HCT116 (cell line): ENCODE measurements around the gene CFAP126. TPM values are rescaled to one million over a fixed set of nuclear protein-coding genes. Genes with fewer than 3 reads are reported as not detected.

Experiments
- ATAC-seq: fragments of 200-7000 bp; cut with Tn5 transposase; 2 replicates; pipeline ENCODE4 v1.9.1; 2020; ENCODE audit warnings: mild to moderate bottlenecking, moderate library complexity
- BruUV-seq: library from RNA; stranded (reverse); fragments of 400-500 nt; replicated peaks from 2 replicates; lab custom pipeline; 2021; lab: Mats Ljungman, UMichigan
- CTCF ChIA-PET: fragments of 300-600 bp; sonication (Branson Sonifier 250); formaldehyde crosslinking; loops from one replicate; lab custom pipeline; 2021; ENCODE audit warnings: antibody characterized with exemption; lab: Charles Lee
- POLR2A ChIA-PET: fragments of 300-600, 350-600 bp; sonication (Branson Sonifier 250); formaldehyde crosslinking; loops from one replicate; lab custom pipeline; 2021; ENCODE audit warnings: antibody characterized with exemption; lab: Charles Lee
- RAD21 ChIA-PET, 2 experiments: fragments of 300-600 bp; sonication (Branson Sonifier 250); formaldehyde crosslinking; loops; one replicate each; lab custom pipeline; 2023; ENCODE audit warnings: low total read pairs in 2 of 2; ENCODE audit not compliant: uncharacterized antibody in 2 of 2, unreplicated experiment in 2 of 2, low non-redundant PET in 1 of 2; lab: Charles Lee
- DNase-seq: peaks from one replicate; pipeline ENCODE4 v3.0.0-alpha.2; 2010; ENCODE audit warnings: low read depth, low spot score
- H2AFZ ChIP-seq: fragments of 200-600 bp; shearing (Covaris generic), sonication (generic); 2 replicates; pipeline ENCODE4 v1.6.1; 2017; ENCODE audit warnings: low read depth, mixed run types, mixed read lengths, antibody characterized with exemption, low read length; ENCODE audit not compliant: poor library complexity, severe bottlenecking
- H3K27ac ChIP-seq: 2 replicates; pipeline ENCODE4 v1.5.1; 2012; ENCODE audit warnings: low read depth, low read length
- H3K27me3 ChIP-seq: fragments of 200-600 bp; sonication (generic); 2 replicates; pipeline ENCODE4 v1.6.1; 2016; ENCODE audit warnings: mixed run types, low read length, mixed read lengths; ENCODE audit not compliant: insufficient read depth
- H3K36me3 ChIP-seq, 2 experiments: fragments of 200-500 bp in 1 of 2; fragments of 200-600 bp in 1 of 2; sonication (Bioruptor generic) in 1 of 2; sonication (generic) in 1 of 2; 2 replicates each; pipeline versions ENCODE4 v1.5.1 to v1.6.1; 2014 to 2016; ENCODE audit warnings: low read length in 2 of 2, inconsistent platforms in 1 of 2, mixed read lengths in 1 of 2, mixed run types in 1 of 2; ENCODE audit not compliant: insufficient read depth in 2 of 2, control insufficient read depth in 1 of 2
- H3K4me1 ChIP-seq, 2 experiments: fragments of 200-600 bp in 1 of 2; sonication (generic) in 1 of 2; 2 replicates each; pipeline versions ENCODE4 v1.5.1 to v1.6.1; 2012 to 2017; ENCODE audit warnings: low read length in 2 of 2, inconsistent platforms in 1 of 2, mild to moderate bottlenecking in 1 of 2, mixed read lengths in 1 of 2, mixed run types in 1 of 2, moderate library complexity in 1 of 2; ENCODE audit not compliant: insufficient read depth in 2 of 2, control insufficient read depth in 1 of 2
- H3K4me2 ChIP-seq: fragments of 200-600 bp; sonication (generic); 2 replicates; pipeline ENCODE4 v1.6.1; 2017; ENCODE audit warnings: mixed run types, low read length, mixed read lengths
- H3K4me3 ChIP-seq, 2 experiments: fragments of 200-600 bp in 1 of 2; sonication (generic) in 1 of 2; replicated peaks in 1 of 2; 2 replicates each; pipeline ENCODE4 v1.5.1; 2011 to 2016; ENCODE audit warnings: low read length in 2 of 2, control low read depth in 1 of 2, low read depth in 1 of 2, mild to moderate bottlenecking in 1 of 2, mixed read lengths in 1 of 2, mixed run types in 1 of 2
- H3K79me2 ChIP-seq: fragments of 200-600 bp; sonication (generic); 2 replicates; pipeline ENCODE4 v1.6.1; 2017; ENCODE audit warnings: mild to moderate bottlenecking, mixed run types, low read length, moderate library complexity, mixed read lengths; ENCODE audit not compliant: insufficient read depth
- H3K9ac ChIP-seq: fragments of 200-600 bp; sonication (generic); 2 replicates; pipeline ENCODE4 v1.6.1; 2016; ENCODE audit warnings: low read length, mixed read lengths
- H3K9me2 ChIP-seq: fragments of 200-600 bp; sonication (generic), shearing (Covaris generic); 2 replicates; pipeline ENCODE4 v1.6.1; 2017; ENCODE audit warnings: mixed run types, mild to moderate bottlenecking, moderate library complexity; ENCODE audit not compliant: insufficient read depth
- H3K9me3 ChIP-seq, 2 experiments: fragments of 200-500 bp in 1 of 2; fragments of 200-600 bp in 1 of 2; sonication (Bioruptor generic) in 1 of 2; sonication (generic) in 1 of 2; 2 replicates each; pipeline ENCODE4 v1.6.1; 2014 to 2017; ENCODE audit warnings: low read length in 2 of 2, mixed read lengths in 2 of 2, inconsistent platforms in 1 of 2, low read depth in 1 of 2, mild to moderate bottlenecking in 1 of 2, mixed run types in 1 of 2, moderate library complexity in 1 of 2; ENCODE audit not compliant: control insufficient read depth in 1 of 2, insufficient read depth in 1 of 2
- H4K20me1 ChIP-seq: fragments of 200-600 bp; sonication (generic), shearing (Covaris generic); 2 replicates; pipeline ENCODE4 v1.6.1; 2017; ENCODE audit warnings: mixed run types, mild to moderate bottlenecking, moderate library complexity; ENCODE audit not compliant: insufficient read depth
- CBX3 ChIP-seq: IDR thresholded peaks from 2 replicates; pipeline ENCODE4 v1.6.1; 2012; ENCODE audit warnings: low read depth
- CEBPB ChIP-seq: IDR thresholded peaks from 2 replicates; pipeline ENCODE4 v1.6.1; 2012; ENCODE audit warnings: low read depth
- CTCF ChIP-seq, 3 experiments: fragments of 200-600 bp in 1 of 3; sonication (generic) in 1 of 3; IDR thresholded peaks in 2 of 3; conservative IDR thresholded peaks in 1 of 3; 2 replicates each; pipeline ENCODE4 v1.5.1; 2012 to 2017; ENCODE audit warnings: low read depth in 2 of 3, low read length in 2 of 3, antibody characterized with exemption in 1 of 3, borderline replicate concordance in 1 of 3, control low read depth in 1 of 3, mild to moderate bottlenecking in 1 of 3, mixed read lengths in 1 of 3, mixed run types in 1 of 3, moderate library complexity in 1 of 3; ENCODE audit not compliant: insufficient read depth in 1 of 3
- EGR1 ChIP-seq: IDR thresholded peaks from 2 replicates; pipeline ENCODE4 v1.6.1; 2012; ENCODE audit warnings: low read depth
- EZH2 ChIP-seq: fragments of 200-600 bp; sonication (generic); IDR thresholded peaks from 2 replicates; pipeline ENCODE4 v1.6.1; 2017; ENCODE audit warnings: antibody characterized with exemption, mixed run types
- EZH2phosphoT487 ChIP-seq: fragments of 200-600 bp; IDR thresholded peaks from 2 replicates; pipeline ENCODE4 v1.6.1; 2018; ENCODE audit warnings: antibody characterized with exemption, borderline replicate concordance
- FOSL1 ChIP-seq: IDR thresholded peaks from 2 replicates; pipeline ENCODE4 v1.6.1; 2012; ENCODE audit warnings: low read depth
- MAX ChIP-seq: IDR thresholded peaks from 2 replicates; pipeline ENCODE4 v1.6.1; 2012
- REST ChIP-seq: IDR thresholded peaks from 2 replicates; pipeline ENCODE4 v1.6.1; 2012; ENCODE audit warnings: low read depth
- SP1 ChIP-seq: IDR thresholded peaks from 2 replicates; pipeline ENCODE4 v1.6.1; 2012; ENCODE audit warnings: low read depth
- YY1 ChIP-seq: IDR thresholded peaks from 2 replicates; pipeline ENCODE4 v1.6.1; 2011; ENCODE audit warnings: low read length, low read depth, moderate library complexity, mild to moderate bottlenecking; ENCODE audit not compliant: insufficient replicate concordance; ENCODE audit errors: extremely low read depth
- ZFX ChIP-seq: fragments of 450-650 bp; IDR thresholded peaks from 2 replicates; pipeline ENCODE4 v1.6.1; 2017
- ZNF274 ChIP-seq: fragments of 200-500 bp; sonication (Bioruptor generic); IDR thresholded peaks from 2 replicates; pipeline ENCODE4 v1.6.1; 2014; ENCODE audit warnings: mild to moderate bottlenecking, low read depth, low read length, inconsistent platforms
- intact Hi-C: fragments of 100-400 bp; cut with micrococcal nuclease; formaldehyde crosslinking; loops from 2 replicates; pipeline ENCODE4 v1.10.0; 2022
- total RNA-seq: library from RNA; stranded (reverse); gene quantifications from one replicate; pipeline ENCODE4 v1.2.1, GENCODE V29; 2021; ENCODE audit not compliant: unreplicated experiment
- TF ChIP-seq, protein P1 (sequence below): IDR thresholded peaks from 2 replicates; pipeline ENCODE4 v1.6.1; 2012
- TF ChIP-seq, protein P2 (sequence below): IDR thresholded peaks from 2 replicates; pipeline ENCODE4 v1.6.1; 2011; ENCODE audit warnings: mild to moderate bottlenecking, low read length, moderate library complexity; ENCODE audit not compliant: insufficient replicate concordance; ENCODE audit errors: extremely low read depth

The CFAP126 gene
- total RNA-seq, 1 experiment from 2014 or later: not detected

DNA sequence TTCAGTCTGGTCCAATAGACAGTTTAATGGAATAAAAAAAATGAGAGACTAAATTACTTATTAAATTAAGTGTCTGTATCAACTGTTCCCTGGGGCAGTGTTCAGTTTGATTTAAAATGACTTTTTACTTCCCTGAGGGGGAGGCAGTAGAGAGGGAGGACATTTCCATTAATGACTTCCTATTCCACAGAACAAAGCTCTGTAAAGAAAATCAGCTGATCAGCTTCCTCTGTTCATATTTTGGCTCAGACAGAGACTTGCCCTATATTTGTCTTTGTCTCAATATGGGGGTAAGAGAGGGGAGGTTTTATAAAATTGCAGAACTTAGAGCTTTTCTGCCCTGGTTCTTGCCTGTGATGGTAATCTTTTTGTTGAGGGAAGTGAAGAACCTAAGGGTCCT is 8.4 kb downstream of the CFAP126 start:
- DNase-seq (no peak), ATAC-seq (no peak)
- Histone ChIP-seq H3K36me3 (peaks cover 7 to 8% of the 10 kb centered on the region in 2 experiments; a peak in 3 of 4 replicates), H3K4me3 (no peak overlapping the region), H3K27ac (no peak overlapping the region), H3K27me3 (no peaks in the 10 kb centered on the region), H3K4me1 (no peaks in the 10 kb centered on the region), H3K9me2 (no peaks in the 10 kb centered on the region), H3K4me2 (no peak overlapping the region), H3K9ac (no peak overlapping the region), H4K20me1 (no peaks in the 10 kb centered on the region), H2AFZ (no peak overlapping the region), H3K79me2 (no peaks in the 10 kb centered on the region), H3K9me3 (no peaks in the 10 kb centered on the region)
- CTCF ChIA-PET: no interaction called here
- TF ChIP-seq, protein P1, sequence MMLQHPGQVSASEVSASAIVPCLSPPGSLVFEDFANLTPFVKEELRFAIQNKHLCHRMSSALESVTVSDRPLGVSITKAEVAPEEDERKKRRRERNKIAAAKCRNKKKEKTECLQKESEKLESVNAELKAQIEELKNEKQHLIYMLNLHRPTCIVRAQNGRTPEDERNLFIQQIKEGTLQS: no peak
- no peak for TF ChIP-seq YY1
- no peak for TF ChIP-seq SP1
- TF ChIP-seq MAX: no peak
- TF ChIP-seq, protein P2, sequence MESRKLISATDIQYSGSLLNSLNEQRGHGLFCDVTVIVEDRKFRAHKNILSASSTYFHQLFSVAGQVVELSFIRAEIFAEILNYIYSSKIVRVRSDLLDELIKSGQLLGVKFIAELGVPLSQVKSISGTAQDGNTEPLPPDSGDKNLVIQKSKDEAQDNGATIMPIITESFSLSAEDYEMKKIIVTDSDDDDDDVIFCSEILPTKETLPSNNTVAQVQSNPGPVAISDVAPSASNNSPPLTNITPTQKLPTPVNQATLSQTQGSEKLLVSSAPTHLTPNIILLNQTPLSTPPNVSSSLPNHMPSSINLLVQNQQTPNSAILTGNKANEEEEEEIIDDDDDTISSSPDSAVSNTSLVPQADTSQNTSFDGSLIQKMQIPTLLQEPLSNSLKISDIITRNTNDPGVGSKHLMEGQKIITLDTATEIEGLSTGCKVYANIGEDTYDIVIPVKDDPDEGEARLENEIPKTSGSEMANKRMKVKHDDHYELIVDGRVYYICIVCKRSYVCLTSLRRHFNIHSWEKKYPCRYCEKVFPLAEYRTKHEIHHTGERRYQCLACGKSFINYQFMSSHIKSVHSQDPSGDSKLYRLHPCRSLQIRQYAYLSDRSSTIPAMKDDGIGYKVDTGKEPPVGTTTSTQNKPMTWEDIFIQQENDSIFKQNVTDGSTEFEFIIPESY: no peak
- no peak for TF ChIP-seq ZFX
- TF ChIP-seq EZH2: no peak
- no peak for TF ChIP-seq ZNF274
- no peak for TF ChIP-seq CTCF (IDR thresholded peaks at IDR 0.05 in 2 of 3, conservative IDR thresholded peaks at IDR 0.05 in 1 of 3; ENCODE audit: borderline replicate concordance in 1 of 3, insufficient read depth in 1 of 3, low read depth in 2 of 3, low read length in 2 of 3)
- no peak for TF ChIP-seq REST
- TF ChIP-seq EZH2phosphoT487: no peak
- no peak for TF ChIP-seq FOSL1
- TF ChIP-seq EGR1: no peak
- TF ChIP-seq CEBPB: no peak
- no peak for TF ChIP-seq CBX3
- RAD21 ChIA-PET: no interaction called here
- intact Hi-C loops: no loop called here
- BruUV-seq: no TSS peak
- POLR2A ChIA-PET: no interaction called here
